GM19099 (cell line): ENCODE results near the gene GTF3C5.

ENCODE experiments used
- POLR2A ChIP-seq: IDR thresholded peaks from 3 replicates; pipeline ENCODE4 v1.6.1; 2011; ENCODE audit warnings: low read depth; ENCODE audit not compliant: insufficient read length; ENCODE audit errors: extremely low read depth

GTF3C5 gene

GRCh38 chr9:133090752-133091385, 60.1 kb downstream of the GTF3C5 start:
- no peak for TF ChIP-seq POLR2A

- TF ChIP-seq POLR2A = no peak
Observed at GRCh38 chr9:133094842-133095393, 64.1 kb downstream of the GTF3C5 start.

DNA sequence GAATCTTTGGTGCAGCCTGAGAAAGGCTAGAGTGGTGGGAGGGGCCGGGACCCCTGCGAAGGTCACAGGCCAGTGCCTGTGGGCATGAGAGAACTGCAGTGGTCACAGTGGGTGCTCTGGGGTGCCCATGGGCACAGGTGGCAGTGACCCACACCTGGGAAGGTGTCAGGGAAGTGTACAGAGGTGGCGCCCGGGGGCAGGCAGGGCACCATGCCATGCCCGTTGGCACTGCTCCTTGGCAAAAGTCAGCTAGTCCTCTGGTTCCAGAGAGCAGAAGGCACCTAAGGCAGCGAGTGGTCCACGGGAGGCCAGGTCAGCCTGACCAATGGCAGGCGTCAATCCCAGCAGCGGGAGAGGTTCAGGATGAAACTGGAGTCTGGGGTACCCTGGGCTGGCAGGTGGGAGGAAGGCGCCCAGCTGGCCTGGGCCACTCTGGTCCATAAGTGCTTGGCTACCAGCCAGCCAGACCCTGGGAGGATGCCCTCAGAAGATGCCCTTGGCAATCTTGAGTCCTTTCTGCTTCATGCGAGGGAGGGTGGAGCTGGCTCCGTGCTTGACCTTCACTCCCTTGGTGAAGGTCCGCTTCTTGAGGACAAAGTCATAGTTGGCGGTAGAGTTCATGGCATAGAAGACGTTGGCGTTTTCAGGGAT, 67.4 kb downstream of the GTF3C5 start:
- TF ChIP-seq POLR2A = no peak

- TF ChIP-seq POLR2A = no peak
Observed at GRCh38 chr9:133098871-133099270, 68.1 kb downstream of the GTF3C5 start.

DNA sequence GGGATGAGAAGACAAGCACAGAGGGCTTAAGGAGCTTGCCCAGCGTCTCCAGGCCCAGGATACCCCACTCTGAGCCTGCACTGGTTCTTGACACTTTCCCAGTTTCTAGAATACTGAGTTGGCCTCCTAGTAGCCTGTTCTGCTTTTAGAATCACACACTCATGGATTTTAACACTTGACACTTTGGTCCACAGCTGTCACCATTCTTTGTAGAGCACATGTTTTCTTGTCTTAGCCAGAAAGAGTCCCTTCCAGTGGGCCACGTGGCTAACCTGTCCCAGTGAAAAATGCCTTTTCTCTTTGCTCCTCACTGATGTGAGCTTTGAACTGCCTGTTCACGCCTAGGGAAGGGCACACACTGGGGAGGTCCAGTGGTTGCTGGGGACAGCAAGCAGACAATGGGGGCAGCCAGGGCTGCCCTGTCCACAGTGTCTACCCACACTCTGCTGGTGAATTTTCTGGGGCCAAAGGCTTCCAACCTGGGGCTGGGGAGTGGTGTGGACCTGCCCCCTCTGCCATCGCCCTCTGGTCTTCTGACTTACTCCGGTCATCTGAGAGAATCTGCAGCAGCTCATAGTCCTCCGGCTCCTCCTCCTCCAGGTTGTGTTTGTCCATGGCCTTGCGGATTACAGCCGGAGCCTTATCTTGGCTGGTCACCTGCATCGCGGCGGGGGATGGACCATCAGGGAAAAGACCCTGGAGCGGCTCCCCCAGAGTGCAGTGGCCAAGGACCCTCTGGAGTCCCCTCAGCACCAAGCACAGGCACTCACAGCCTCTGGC, 69.1 kb downstream of the GTF3C5 start:
- no peak for TF ChIP-seq POLR2A

- TF ChIP-seq POLR2A = no peak
Observed at GRCh38 chr9:133100506-133101355, 69.9 kb downstream of the GTF3C5 start.

DNA sequence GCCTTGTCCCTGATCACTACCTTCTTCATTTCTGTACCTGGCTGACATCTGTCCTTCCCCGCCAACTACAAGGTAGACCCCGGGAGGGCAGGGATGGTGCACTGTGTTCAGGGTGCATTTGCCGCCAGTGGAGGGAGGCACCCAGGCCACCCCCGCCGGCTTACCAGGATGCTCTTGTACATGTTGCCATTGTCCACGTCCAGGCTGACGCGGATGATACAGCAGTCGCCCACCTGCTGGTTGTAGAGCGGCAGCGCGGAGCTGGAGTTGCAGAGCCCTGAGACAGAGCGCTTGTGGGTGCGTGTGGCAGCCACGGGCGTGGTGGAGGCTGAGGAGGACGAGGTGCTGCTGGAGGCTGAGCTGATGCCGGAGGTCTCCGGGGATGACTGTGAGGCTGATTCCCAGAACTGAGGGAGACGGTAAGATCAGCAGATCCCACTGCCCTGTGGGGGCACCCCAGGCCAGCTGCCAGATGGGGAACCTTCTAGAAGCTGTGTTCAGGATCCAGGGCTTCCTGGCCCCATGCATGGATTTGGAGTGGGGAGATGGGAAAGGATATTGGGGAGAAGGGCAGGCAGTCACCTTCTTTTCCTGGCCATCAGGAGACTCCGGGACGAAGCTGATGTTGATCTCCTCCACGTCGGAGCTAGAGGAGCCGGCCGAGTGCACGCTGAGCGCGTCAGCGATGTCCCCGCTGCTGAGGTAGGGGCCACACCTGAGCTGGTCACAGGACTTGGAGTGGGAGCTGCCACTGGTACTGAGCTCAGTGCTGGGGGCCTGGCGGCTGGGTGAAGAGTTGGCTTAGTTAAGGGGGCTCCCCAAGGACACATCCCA, 70.8 kb downstream of the GTF3C5 start:
- TF ChIP-seq POLR2A = no peak

GRCh38 chr9:133102190-133103021, 71.6 kb downstream of the GTF3C5 start:
- TF ChIP-seq POLR2A = no peak

DNA sequence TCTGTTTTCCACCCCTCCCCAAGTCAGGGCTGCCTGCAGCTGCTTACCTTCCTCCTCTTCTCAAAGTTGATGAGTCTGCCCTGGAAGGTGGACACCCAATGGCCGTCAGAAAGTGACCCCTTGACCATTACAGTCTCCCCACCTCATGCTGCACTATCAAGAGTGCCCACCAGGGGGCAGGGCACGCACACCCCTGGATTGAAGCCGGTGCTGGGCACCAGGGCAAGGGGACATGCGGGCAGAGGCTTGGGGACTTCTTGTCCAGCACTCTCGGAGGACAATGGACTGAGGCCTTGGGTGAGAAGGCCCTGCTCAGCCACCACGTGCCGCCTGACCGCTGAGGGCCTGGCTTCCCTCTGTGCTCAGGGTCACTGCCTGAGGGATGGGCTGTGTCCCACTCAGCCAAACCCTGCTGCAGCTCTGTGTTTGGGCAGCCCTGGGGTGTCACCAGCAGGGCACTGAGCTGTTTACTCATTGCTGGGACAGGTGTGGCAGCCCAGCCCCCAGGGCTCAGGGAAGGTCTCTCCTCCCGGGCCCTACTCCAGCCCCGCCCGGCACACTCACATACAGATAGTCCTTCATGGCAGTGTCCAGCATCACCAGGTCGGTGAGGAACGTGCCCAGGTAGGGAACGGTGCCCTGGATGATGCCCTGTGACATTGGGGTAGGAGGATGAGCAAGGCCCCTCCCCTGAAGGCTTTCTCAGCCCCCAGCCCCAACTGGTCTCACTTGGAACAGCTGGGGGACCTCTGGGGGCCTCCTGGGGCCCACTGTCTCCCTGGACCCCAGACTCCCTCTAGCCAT, 72.6 kb downstream of the GTF3C5 start:
- TF ChIP-seq POLR2A = no peak

DNA sequence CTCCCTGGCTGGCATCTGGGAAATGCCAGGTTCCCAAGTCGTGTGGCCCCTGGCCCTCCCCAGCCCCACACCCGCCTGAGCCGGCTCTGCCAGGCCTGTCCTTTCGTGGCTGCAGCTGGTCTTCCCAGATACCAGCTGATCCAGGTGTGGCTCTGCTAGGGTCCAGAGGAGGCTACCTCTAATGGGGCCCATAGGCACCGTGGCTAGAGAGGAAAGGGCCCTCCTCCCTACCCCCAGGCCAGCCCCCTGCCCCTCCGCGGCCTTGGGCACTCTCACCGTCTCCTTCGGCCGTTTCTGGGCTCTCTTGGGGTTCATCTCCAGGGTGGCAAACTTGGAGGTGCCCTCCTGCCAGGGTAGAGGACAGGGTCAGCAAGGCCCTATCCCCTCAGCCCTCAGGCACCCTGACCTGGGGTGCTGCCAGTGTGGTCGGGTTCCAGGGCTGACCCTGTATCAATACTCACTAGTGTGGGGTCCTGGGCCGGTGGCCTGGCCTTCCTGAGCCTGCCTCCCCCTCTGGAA, 73.2 kb downstream of the GTF3C5 start:
- TF ChIP-seq POLR2A = no peak

DNA sequence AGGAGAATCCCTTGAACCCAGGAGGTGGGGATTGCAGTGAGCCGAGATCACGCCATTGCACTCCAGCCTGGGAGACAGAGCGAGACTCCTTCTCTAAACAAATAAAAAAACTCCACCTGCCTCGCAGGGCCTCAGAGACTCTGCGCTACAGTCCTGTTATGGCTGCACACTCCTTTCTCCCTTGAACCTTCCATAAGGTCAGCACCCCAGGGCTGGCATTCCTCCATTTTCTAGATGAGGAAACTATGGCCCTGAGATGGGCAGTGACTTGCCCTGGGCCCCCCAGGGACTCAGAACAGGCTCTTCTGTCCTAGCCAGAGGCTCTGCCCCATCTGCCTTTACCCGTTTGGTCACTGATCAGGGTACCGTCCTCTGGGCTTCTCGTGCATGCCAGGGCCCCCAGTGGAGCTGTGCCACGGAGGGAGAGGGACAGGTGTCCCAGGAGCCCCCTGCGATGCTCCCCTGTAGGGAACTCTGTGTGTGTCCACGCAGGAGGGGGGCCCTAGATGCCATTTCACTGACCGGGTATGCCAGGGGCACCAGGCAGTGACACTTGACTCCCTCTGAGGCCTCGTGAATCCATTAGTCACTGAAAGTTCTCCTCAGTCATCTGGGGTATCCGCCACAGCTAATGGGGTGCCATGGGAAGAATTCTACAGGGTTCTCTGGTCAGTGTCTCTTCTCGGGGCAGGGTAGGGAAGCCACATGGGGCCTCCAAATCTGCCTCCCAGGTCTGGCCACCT, 74.1 kb downstream of the GTF3C5 start:
- TF ChIP-seq POLR2A = no peak

GRCh38 chr9:133105461-133105770, 74.6 kb downstream of the GTF3C5 start:
- no peak for TF ChIP-seq POLR2A
